Erythroblast (primary cell): ENCODE measurements around the gene TTLL9.

ENCODE experiments used
- GATA1 ChIP-seq: IDR thresholded peaks from 2 replicates; pipeline ENCODE4 v1.6.1; 2011; ENCODE audit warnings: low read depth, mild to moderate bottlenecking, control low read depth, low read length, moderate library complexity
- POLR2A ChIP-seq: IDR thresholded peaks from 2 replicates; pipeline ENCODE4 v1.6.1; 2011; ENCODE audit warnings: mild to moderate bottlenecking, low read length

DNA sequence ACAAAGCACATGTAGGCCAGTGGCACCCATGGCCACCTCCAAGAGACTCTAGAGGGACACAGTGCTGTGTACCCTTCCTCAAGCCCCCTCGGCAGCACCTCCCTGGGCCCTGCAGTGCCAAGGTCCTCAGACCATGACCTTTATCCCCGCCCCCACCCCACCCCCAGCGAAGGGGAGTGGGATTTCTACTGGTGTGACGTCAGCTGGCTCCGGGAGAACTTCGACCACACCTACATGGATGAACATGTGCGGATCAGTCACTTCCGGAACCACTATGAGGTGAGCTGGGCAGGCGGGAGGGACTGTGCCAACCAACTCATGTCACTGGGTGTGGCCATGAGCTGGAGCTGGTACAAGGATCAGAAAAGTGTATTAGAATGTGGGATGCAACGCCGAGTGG is 38.0 kb downstream of the TTLL9 start:
- TF ChIP-seq POLR2A (no peak), GATA1 (no peak)
